Panc1 (cell line): ENCODE data around the gene FZD4. TPM values are rescaled to one million over a fixed set of nuclear protein-coding genes. Genes with fewer than 3 reads are reported as not detected.
A peak's percentile ranks its signal among the peaks of the same experiment; 100 is the strongest.

Source experiments
- ATAC-seq: fragments of 200-7000 bp; cut with Tn5 transposase; 2 replicates; pipeline ENCODE4 v1.9.1; 2020; ENCODE audit warnings: mild to moderate bottlenecking, moderate library complexity
- BruUV-seq: library from RNA; stranded (reverse); fragments of 400-500 nt; replicated peaks from 2 replicates; lab custom pipeline; 2021; lab: Mats Ljungman, UMichigan
- CTCF ChIA-PET: fragments of 300-600 bp; sonication (Branson Sonifier 250); formaldehyde crosslinking; loops from one replicate; lab custom pipeline; 2022; ENCODE audit warnings: antibody characterized with exemption; lab: Charles Lee
- POLR2A ChIA-PET: fragments of 300-600 bp; sonication (Branson Sonifier 250); formaldehyde crosslinking; loops from one replicate; lab custom pipeline; 2022; ENCODE audit warnings: antibody characterized with exemption; lab: Charles Lee
- DNase-seq: peaks from one replicate; pipeline ENCODE4 v3.0.0-alpha.2; 2010; ENCODE audit warnings: low read depth, low spot score
- H3K27ac ChIP-seq: 2 replicates; pipeline ENCODE4 v1.5.1; 2011; ENCODE audit warnings: mild to moderate bottlenecking, low read length, inconsistent platforms
- H3K27me3 ChIP-seq: fragments of 200-500 bp; sonication (Bioruptor generic); 2 replicates; pipeline ENCODE4 v1.6.0; 2014; ENCODE audit warnings: low read length, inconsistent platforms; ENCODE audit not compliant: control insufficient read depth, insufficient read depth
- H3K36me3 ChIP-seq: fragments of 200-500 bp; sonication (Bioruptor generic); 2 replicates; pipeline ENCODE4 v1.5.1; 2014; ENCODE audit warnings: inconsistent platforms, mild to moderate bottlenecking, low read length, moderate library complexity; ENCODE audit not compliant: control insufficient read depth, insufficient read depth
- H3K4me1 ChIP-seq: 2 replicates; pipeline ENCODE4 v1.5.1; 2011; ENCODE audit warnings: inconsistent platforms, mild to moderate bottlenecking, low read length, moderate library complexity; ENCODE audit not compliant: control insufficient read depth, insufficient read depth
- H3K4me3 ChIP-seq, 2 experiments: 2 replicates each; pipeline ENCODE4 v1.5.1; 2011 to 2012; ENCODE audit warnings: low read depth in 2 of 2, low read length in 2 of 2, mild to moderate bottlenecking in 2 of 2, inconsistent platforms in 1 of 2, moderate library complexity in 1 of 2
- H3K9me3 ChIP-seq: fragments of 200-500 bp; sonication (Bioruptor generic); 2 replicates; pipeline ENCODE4 v1.5.1; 2014; ENCODE audit warnings: low read depth, mild to moderate bottlenecking, inconsistent platforms, low read length, moderate library complexity; ENCODE audit not compliant: control insufficient read depth, insufficient read depth
- POLR2AphosphoS5 ChIP-seq: IDR thresholded peaks from 2 replicates; pipeline ENCODE4 v1.6.1; 2012; ENCODE audit warnings: mild to moderate bottlenecking, low read depth, low read length, moderate library complexity
- REST ChIP-seq, 2 experiments: IDR thresholded peaks; 2 replicates each; pipeline ENCODE4 v1.6.1; 2011 to 2012; ENCODE audit warnings: low read depth in 2 of 2, control low read depth in 1 of 2, low read length in 1 of 2, mild to moderate bottlenecking in 1 of 2, moderate library complexity in 1 of 2; ENCODE audit not compliant: insufficient read depth in 1 of 2
- SIN3A ChIP-seq: IDR thresholded peaks from 2 replicates; pipeline ENCODE4 v1.6.1; 2012; ENCODE audit warnings: low read depth, mild to moderate bottlenecking, low read length, moderate library complexity, borderline replicate concordance; ENCODE audit not compliant: insufficient read depth
- TCF7L2 ChIP-seq: IDR thresholded peaks from 2 replicates; pipeline ENCODE4 v1.6.1; 2011; ENCODE audit warnings: mild to moderate bottlenecking, low read depth, low read length, inconsistent platforms
- in situ Hi-C: cut with HindIII; loops from 2 replicates; pipeline ENCODE4 v1.10.0; 2016; ENCODE audit warnings: low sequenced_read_pairs, low pct_unique_long_range_greater_than_20kb
- intact Hi-C: fragments of 100-400 bp; cut with micrococcal nuclease; formaldehyde crosslinking; loops from one replicate; pipeline ENCODE4 v1.10.0; 2022; ENCODE audit not compliant: unreplicated experiment
- total RNA-seq: library from RNA; stranded (reverse); gene quantifications from one replicate; pipeline ENCODE4 v1.2.1, GENCODE V29; 2021; ENCODE audit not compliant: unreplicated experiment
- TF ChIP-seq, protein P1 (sequence below): fragments of 450-650 bp; IDR thresholded peaks from 2 replicates; pipeline ENCODE4 v1.5.1; 2017; ENCODE audit warnings: mild to moderate bottlenecking

Gene FZD4
- total RNA-seq, 1 experiment from 2014 or later = 11.1 TPM

DNA sequence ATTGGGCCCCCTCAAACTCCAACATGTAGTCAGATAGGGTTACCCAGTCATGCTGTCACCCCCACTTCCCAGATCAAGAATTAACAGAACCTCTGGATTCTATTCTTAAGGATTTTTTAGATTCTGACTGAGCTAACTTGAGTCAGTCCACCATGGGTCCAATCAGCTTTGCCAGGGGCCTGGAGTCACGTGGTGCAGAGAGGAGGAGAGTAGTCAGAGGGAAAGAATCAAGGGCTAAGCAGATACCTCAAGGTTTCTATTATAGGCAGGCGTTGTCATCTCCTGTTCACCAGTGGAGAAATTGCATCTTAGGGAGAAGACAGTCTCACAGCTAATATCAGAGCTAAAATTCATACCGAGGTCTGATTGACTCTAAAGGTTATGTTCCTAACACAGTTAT, 28.2 kb downstream of the FZD4 start:
- ChIA-PET POLR2A (no interaction called here), CTCF (interaction anchor here (1.0 kb wide), 1 partner anchor 19 kb away, joined by 4 read pairs; no protein-coding TSS in a partner anchor)
- in situ Hi-C loops (no loop called here), intact Hi-C loops (loop anchor here (10.0 kb wide), 1 partner anchor 58 kb away; no protein-coding TSS in a partner anchor)
- no TSS peak for BruUV-seq
- DNase-seq (no peak), ATAC-seq (no peak; the same call in 1 of the 2 replicates)
- no peaks in the 10 kb centered on the region for H3K36me3 ChIP-seq
- no peak overlapping the region for H3K27ac ChIP-seq
- H3K4me1 ChIP-seq = peaks cover 8% of the 10 kb centered on the region; the same call in 1 of the 2 replicates
- H3K9me3 ChIP-seq = no peaks in the 10 kb centered on the region
- no peak overlapping the region for H3K4me3 ChIP-seq
- no peak for TF ChIP-seq REST (IDR thresholded peaks at IDR 0.05; ENCODE audit: insufficient read depth in 1 of 2, low read depth in 2 of 2, low read length in 1 of 2)
- no peak for TF ChIP-seq TCF7L2
- no peak for TF ChIP-seq SIN3A
- TF ChIP-seq POLR2AphosphoS5 = no peak
- TF ChIP-seq, protein P1, sequence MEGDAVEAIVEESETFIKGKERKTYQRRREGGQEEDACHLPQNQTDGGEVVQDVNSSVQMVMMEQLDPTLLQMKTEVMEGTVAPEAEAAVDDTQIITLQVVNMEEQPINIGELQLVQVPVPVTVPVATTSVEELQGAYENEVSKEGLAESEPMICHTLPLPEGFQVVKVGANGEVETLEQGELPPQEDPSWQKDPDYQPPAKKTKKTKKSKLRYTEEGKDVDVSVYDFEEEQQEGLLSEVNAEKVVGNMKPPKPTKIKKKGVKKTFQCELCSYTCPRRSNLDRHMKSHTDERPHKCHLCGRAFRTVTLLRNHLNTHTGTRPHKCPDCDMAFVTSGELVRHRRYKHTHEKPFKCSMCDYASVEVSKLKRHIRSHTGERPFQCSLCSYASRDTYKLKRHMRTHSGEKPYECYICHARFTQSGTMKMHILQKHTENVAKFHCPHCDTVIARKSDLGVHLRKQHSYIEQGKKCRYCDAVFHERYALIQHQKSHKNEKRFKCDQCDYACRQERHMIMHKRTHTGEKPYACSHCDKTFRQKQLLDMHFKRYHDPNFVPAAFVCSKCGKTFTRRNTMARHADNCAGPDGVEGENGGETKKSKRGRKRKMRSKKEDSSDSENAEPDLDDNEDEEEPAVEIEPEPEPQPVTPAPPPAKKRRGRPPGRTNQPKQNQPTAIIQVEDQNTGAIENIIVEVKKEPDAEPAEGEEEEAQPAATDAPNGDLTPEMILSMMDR = no peak
- H3K27me3 ChIP-seq = no peaks in the 10 kb centered on the region

DNA sequence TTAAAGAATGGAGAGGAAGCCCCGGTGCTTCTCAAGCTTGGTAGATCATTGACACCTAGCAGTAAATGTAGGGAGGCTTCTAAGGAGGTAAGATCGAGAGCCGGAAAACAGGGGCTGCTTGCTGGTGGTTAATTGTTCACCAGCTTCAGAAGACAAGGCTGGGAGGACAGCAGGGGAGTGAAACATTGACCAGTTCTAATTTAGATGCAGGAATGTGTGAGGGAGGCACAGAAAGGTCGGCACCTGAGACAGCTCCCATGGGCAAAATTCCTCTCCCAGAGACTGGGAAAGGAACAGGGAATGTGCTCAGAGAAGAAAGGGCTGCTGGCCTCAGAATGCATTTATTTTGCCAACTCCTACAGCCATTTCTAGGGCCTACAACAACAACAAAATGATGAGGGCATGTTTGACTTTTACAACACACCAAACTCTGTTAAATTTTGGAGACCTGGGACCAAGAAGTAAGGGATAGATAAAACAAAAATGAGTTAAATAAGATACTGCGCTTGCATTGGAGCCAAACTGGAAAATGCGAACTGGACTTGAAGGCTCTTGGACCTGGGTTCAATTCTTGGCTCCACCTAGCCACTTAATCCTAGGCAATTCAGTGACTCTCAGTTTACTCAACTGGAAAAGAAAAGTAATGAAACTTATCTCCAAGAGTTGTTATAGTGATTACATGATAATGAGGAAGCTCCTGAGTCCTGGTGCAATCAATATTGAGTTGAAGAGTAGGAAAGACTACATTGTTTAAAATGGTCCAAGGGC, 31.0 kb downstream of the FZD4 start:
- ChIA-PET CTCF (no interaction called here), POLR2A (no interaction called here)
- H3K36me3 ChIP-seq = no peaks in the 10 kb centered on the region
- H3K4me3 ChIP-seq = no peak overlapping the region
- BruUV-seq = no TSS peak
- no peak for ATAC-seq
- no peak for TF ChIP-seq SIN3A
- peak; percentile 58 to 67; a peak in 3 of 4 replicates for TF ChIP-seq REST (IDR thresholded peaks at IDR 0.05; ENCODE audit: insufficient read depth in 1 of 2, low read depth in 2 of 2, low read length in 1 of 2)
- no peaks in the 10 kb centered on the region; the same call in 1 of the 2 replicates for H3K4me1 ChIP-seq
- DNase-seq = no peak
- H3K9me3 ChIP-seq = no peaks in the 10 kb centered on the region
- H3K27me3 ChIP-seq = no peaks in the 10 kb centered on the region
- in situ Hi-C loops (no loop called here), intact Hi-C loops (loop anchor here (10.0 kb wide), 1 partner anchor 61 kb away; no protein-coding TSS in a partner anchor)
- no peak overlapping the region for H3K27ac ChIP-seq
